HL-60 (cell line): ENCODE results near the gene TRPM2.

Experiments used
- POLR2AphosphoS5 ChIP-seq: IDR thresholded peaks from 2 replicates; pipeline ENCODE4 v1.6.1; 2012; ENCODE audit warnings: low read depth
- REST ChIP-seq: IDR thresholded peaks from 2 replicates; pipeline ENCODE4 v1.6.1; 2012; ENCODE audit warnings: low read depth; ENCODE audit not compliant: insufficient replicate concordance
- TF ChIP-seq, protein P1 (sequence below): IDR thresholded peaks from one replicate; pipeline ENCODE4 v1.5.1; 2011; ENCODE audit warnings: low read length, control low read depth, inconsistent platforms; ENCODE audit not compliant: insufficient read depth

DNA sequence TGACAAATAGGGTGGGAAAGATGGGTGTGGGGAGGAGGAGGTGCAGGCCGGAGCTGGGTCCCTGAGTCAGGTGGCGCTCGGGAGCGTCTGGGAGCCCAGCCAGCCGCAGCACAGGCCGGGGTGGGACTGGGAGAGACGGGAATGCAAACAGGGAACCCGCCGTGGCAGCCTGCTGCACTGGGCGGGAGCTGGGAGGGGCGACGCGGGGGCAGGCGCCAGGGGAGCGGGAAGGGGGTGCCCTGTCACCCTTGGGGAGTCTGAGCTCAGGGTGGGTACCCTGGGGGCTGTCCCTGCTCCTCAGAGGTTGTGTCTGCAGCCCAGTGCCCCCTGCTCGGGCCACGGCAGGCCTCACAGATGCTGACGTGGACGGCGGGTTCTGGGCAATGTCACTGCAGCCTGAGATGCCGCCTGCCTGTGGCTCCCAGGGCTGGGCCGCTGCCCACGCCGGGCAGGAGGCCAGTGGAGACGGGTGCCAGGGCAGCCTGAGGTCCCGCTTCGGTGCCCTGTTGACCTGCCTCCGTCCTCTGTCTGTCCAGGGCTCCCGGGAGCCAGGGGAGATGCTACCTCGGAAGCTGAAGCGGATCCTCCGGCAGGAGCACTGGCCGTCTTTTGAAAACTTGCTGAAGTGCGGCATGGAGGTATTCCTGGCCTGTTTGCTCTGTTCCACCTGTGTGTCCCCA, 85.2 kb downstream of the TRPM2 start:
- TF ChIP-seq, protein P1, sequence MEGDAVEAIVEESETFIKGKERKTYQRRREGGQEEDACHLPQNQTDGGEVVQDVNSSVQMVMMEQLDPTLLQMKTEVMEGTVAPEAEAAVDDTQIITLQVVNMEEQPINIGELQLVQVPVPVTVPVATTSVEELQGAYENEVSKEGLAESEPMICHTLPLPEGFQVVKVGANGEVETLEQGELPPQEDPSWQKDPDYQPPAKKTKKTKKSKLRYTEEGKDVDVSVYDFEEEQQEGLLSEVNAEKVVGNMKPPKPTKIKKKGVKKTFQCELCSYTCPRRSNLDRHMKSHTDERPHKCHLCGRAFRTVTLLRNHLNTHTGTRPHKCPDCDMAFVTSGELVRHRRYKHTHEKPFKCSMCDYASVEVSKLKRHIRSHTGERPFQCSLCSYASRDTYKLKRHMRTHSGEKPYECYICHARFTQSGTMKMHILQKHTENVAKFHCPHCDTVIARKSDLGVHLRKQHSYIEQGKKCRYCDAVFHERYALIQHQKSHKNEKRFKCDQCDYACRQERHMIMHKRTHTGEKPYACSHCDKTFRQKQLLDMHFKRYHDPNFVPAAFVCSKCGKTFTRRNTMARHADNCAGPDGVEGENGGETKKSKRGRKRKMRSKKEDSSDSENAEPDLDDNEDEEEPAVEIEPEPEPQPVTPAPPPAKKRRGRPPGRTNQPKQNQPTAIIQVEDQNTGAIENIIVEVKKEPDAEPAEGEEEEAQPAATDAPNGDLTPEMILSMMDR: no peak
- TF ChIP-seq POLR2AphosphoS5 (0 out of 2 replicates have a peak, but pooled peaks have one; percentile 8), REST (no peak)
